Measurements from ENCODE around the gene NDP. TPM values are rescaled to one million over a fixed set of nuclear protein-coding genes. Genes with fewer than 3 reads are reported as not detected.

Gene NDP
- total RNA-seq, 2 experiments from 2014 or later = not detected

- no peak for DNase-seq
- Mint-ChIP-seq H3K36me3 (ENCODE audit: low read depth) (no peaks in the 10 kb centered on the region), H3K27me3 (ENCODE audit: low read depth) (no peaks in the 10 kb centered on the region), H3K27ac (no peak overlapping the region), H3K4me1 (ENCODE audit: low read depth) (no peaks in the 10 kb centered on the region), H3K4me3 (no peak overlapping the region), H3K9me3 (no peaks in the 10 kb centered on the region)
- intact Hi-C loops (cut with micrococcal nuclease) = no loop called here
- CTCF ChIA-PET = no interaction called here
Measured at GRCh38 chrX:43910012-43910411, 63.2 kb downstream of the NDP start.

GRCh38 chrX:43909141-43909540 lies 64.0 kb downstream of the NDP start:
- Mint-ChIP-seq H3K36me3 (ENCODE audit: low read depth) (no peaks in the 10 kb centered on the region), H3K4me1 (ENCODE audit: low read depth) (no peaks in the 10 kb centered on the region), H3K27ac (no peak overlapping the region)

GRCh38 chrX:43899878-43900815 lies 73.0 kb downstream of the NDP start:
- Mint-ChIP-seq H3K27me3 (ENCODE audit: low read depth) (no peaks in the 10 kb centered on the region), H3K4me1 (ENCODE audit: low read depth) (no peaks in the 10 kb centered on the region), H3K27ac (no peak overlapping the region), H3K4me3 (no peak overlapping the region), H3K9me3 (no peaks in the 10 kb centered on the region), H3K36me3 (ENCODE audit: low read depth) (no peaks in the 10 kb centered on the region)
- DNase-seq = no peak
- intact Hi-C loops (cut with micrococcal nuclease) = no loop called here
- CTCF ChIA-PET = interaction anchor here (0.6 kb wide), 1 partner anchor 387 kb away, joined by 4 read pairs; no protein-coding TSS in a partner anchor

More at GRCh38 chrX:43909141-43909540, 64.0 kb downstream of the NDP start:
- Mint-ChIP-seq H3K4me3 (no peak overlapping the region), H3K9me3 (no peaks in the 10 kb centered on the region), H3K27me3 (ENCODE audit: low read depth) (no peaks in the 10 kb centered on the region)
- CTCF ChIA-PET = no interaction called here
- intact Hi-C loops (cut with micrococcal nuclease) = no loop called here
- DNase-seq = no peak

Other genes with a start within 250 kb of the NDP start
- not detected for gene MAOB, start 90.9 kb downstream of the NDP start, total RNA-seq

Data from activated naive CD4-positive, alpha-beta T cell treated with anti-CD3 and anti-CD28 coated beads for 36 hours (primary cell).